Fibroblast of lung (primary cell): ENCODE measurements around the gene COX10. TPM values are rescaled to one million over a fixed set of nuclear protein-coding genes. Genes with fewer than 3 reads are reported as not detected.

Source experiments
- DNase-seq, 2 donors: peaks; one replicate each; pipeline versions ENCODE4 v3.0.0 to v3.0.0-alpha.2; 2010; ENCODE audit warnings: low read depth in 2 of 2
- H2AFZ ChIP-seq: 2 replicates; pipeline ENCODE4 v1.5.1; 2012; ENCODE audit warnings: low read length, control low read depth, inconsistent platforms
- H3K27ac ChIP-seq: 2 replicates; pipeline ENCODE4 v1.5.1; 2011; ENCODE audit warnings: low read length, control low read depth; ENCODE audit not compliant: insufficient read depth
- H3K27me3 ChIP-seq: 2 replicates; pipeline ENCODE4 v1.5.1; 2011; ENCODE audit warnings: mild to moderate bottlenecking, low read length; ENCODE audit not compliant: control insufficient read depth, insufficient read depth
- H3K36me3 ChIP-seq: 2 replicates; pipeline ENCODE4 v1.5.1; 2011; ENCODE audit warnings: low read length; ENCODE audit not compliant: control insufficient read depth, insufficient read depth
- H3K4me1 ChIP-seq: 2 replicates; pipeline ENCODE4 v1.5.1; 2011; ENCODE audit warnings: low read length; ENCODE audit not compliant: control insufficient read depth, insufficient read depth; ENCODE audit errors: extremely low read depth
- H3K4me2 ChIP-seq: 2 replicates; pipeline ENCODE4 v1.5.1; 2011; ENCODE audit warnings: low read length, control low read depth; ENCODE audit not compliant: insufficient read depth; ENCODE audit errors: extremely low read depth
- H3K4me3 ChIP-seq, 4 experiments: fragments of 200-600 bp in 1 of 4; sonication (generic) in 1 of 4; replicated peaks in 1 of 4; 2 replicates each; pipeline ENCODE4 v1.5.1; 2011 to 2016; ENCODE audit warnings: low read length in 4 of 4, low read depth in 3 of 4, mild to moderate bottlenecking in 3 of 4, control low read depth in 2 of 4, inconsistent platforms in 1 of 4, mixed read lengths in 1 of 4; ENCODE audit not compliant: insufficient read depth in 1 of 4; ENCODE audit errors: control extremely low read depth in 1 of 4
- H3K79me2 ChIP-seq: 2 replicates; pipeline ENCODE4 v1.5.1; 2012; ENCODE audit warnings: mild to moderate bottlenecking, low read length, inconsistent platforms; ENCODE audit not compliant: control insufficient read depth, insufficient read depth
- H3K9ac ChIP-seq: 2 replicates; pipeline ENCODE4 v1.5.1; 2011; ENCODE audit warnings: mild to moderate bottlenecking, low read length, control low read depth; ENCODE audit not compliant: insufficient read depth
- H3K9me3 ChIP-seq: 2 replicates; pipeline ENCODE4 v1.5.1; 2012; ENCODE audit warnings: low read depth, low read length; ENCODE audit not compliant: control insufficient read depth, insufficient read depth
- H4K20me1 ChIP-seq: 2 replicates; pipeline ENCODE4 v1.5.1; 2011; ENCODE audit warnings: low read length; ENCODE audit not compliant: control insufficient read depth, insufficient read depth; ENCODE audit errors: extremely low read depth
- EZH2 ChIP-seq: IDR thresholded peaks from 2 replicates; pipeline ENCODE4 v1.5.1; 2012; ENCODE audit warnings: low read length, control low read depth, mild to moderate bottlenecking; ENCODE audit errors: missing control alignments
- polyA plus RNA-seq, 2 donors: library from polyadenylated mRNA; depleted of rRNA in 1 of 2; stranded (reverse) in 1 of 2; unstranded in 1 of 2; fragments of >200 nt; gene quantifications; 2 replicates each; pipeline ENCODE4 v1.2.1, GENCODE V29; 2011 to 2012; ENCODE audit warnings: missing spikeins in 1 of 2
- total RNA-seq: library from RNA; depleted of rRNA; stranded (reverse); fragments of >200 nt; gene quantifications from 2 replicates; pipeline ENCODE4 v1.2.1, GENCODE V29; 2014
- TF ChIP-seq, protein P1 (sequence below), 2 donors: IDR thresholded peaks in 1 of 2; conservative IDR thresholded peaks in 1 of 2; 1 replicate in 1 of 2; 2 replicates in 1 of 2; pipeline ENCODE4 v1.5.1; 2011 to 2012; ENCODE audit warnings: low read length in 2 of 2, control low read depth in 1 of 2, inconsistent platforms in 1 of 2, low read depth in 1 of 2, mild to moderate bottlenecking in 1 of 2

Gene COX10
- total and polyA plus RNA-seq, 2 donors (not counting 1 experiment from before 2014, with no cell fraction given): 10.6 to 12.5 TPM

DNA sequence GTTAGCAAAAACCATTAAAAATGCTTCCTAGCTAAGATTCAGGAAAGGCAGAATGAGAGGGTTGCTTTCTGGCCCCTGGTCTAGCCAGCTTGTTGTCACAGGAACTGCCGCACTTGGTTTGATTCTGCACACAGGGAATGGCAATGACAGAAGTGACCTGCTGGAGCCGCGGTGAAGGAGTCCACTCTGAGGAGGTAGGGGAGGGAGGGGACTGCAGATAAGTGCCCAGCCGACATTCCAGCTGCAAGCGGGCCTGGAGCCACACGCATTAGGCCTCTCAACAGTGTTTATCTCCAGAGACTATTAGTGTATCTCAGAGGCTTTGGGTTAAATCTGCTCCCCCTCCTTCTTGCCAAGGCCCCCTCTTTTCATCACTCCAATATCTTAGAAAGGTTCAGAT is 128.7 kb downstream of the COX10 start:
- no peak for TF ChIP-seq EZH2
- TF ChIP-seq, protein P1, sequence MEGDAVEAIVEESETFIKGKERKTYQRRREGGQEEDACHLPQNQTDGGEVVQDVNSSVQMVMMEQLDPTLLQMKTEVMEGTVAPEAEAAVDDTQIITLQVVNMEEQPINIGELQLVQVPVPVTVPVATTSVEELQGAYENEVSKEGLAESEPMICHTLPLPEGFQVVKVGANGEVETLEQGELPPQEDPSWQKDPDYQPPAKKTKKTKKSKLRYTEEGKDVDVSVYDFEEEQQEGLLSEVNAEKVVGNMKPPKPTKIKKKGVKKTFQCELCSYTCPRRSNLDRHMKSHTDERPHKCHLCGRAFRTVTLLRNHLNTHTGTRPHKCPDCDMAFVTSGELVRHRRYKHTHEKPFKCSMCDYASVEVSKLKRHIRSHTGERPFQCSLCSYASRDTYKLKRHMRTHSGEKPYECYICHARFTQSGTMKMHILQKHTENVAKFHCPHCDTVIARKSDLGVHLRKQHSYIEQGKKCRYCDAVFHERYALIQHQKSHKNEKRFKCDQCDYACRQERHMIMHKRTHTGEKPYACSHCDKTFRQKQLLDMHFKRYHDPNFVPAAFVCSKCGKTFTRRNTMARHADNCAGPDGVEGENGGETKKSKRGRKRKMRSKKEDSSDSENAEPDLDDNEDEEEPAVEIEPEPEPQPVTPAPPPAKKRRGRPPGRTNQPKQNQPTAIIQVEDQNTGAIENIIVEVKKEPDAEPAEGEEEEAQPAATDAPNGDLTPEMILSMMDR (conservative IDR thresholded peaks at IDR 0.05 in 1 of 2, IDR thresholded peaks at IDR 0.05 in 1 of 2; ENCODE audit: low read depth in 1 of 2, low read length in 2 of 2): no peak

DNA sequence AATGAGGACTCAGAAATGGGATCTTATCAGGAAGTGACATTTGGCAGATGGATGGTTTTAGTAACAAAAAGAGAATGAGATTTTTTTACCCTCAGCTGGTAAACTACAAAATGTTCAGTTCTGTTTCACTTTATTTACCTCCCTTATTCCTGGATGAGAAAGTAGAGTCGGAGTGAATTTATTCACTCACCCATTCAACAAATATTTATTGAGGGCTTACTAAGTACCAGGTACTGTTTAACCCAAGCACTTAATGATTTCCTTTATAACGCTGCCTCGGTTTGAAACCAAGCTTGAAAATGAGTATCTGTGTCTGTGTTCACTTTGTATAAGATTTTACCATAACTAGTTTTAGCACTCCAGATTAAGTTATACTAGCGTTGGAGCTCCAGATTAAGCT is 129.3 kb downstream of the COX10 start:
- DNase-seq: no peak
- H3K4me1 ChIP-seq: no peaks in the 10 kb centered on the region
- no peaks in the 10 kb centered on the region for H3K9me3 ChIP-seq
- H4K20me1 ChIP-seq: no peaks in the 10 kb centered on the region
- no peak overlapping the region for H3K9ac ChIP-seq
- TF ChIP-seq, protein P1 (conservative IDR thresholded peaks at IDR 0.05 in 1 of 2, IDR thresholded peaks at IDR 0.05 in 1 of 2; ENCODE audit: low read depth in 1 of 2, low read length in 2 of 2): no peak
- no peak for TF ChIP-seq EZH2
- no peaks in the 10 kb centered on the region for H3K79me2 ChIP-seq
- no peaks in the 10 kb centered on the region for H3K27me3 ChIP-seq
- H3K36me3 ChIP-seq: no peaks in the 10 kb centered on the region
- H3K27ac ChIP-seq: no peak overlapping the region
- H2AFZ ChIP-seq: no peak overlapping the region
- H3K4me2 ChIP-seq: no peak overlapping the region
- H3K4me3 ChIP-seq: no peak overlapping the region

More for the DNA sequence above, 128.7 kb downstream of the COX10 start:
- no peaks in the 10 kb centered on the region for H3K9me3 ChIP-seq
- H3K4me1 ChIP-seq: no peaks in the 10 kb centered on the region
- H3K9ac ChIP-seq: no peak overlapping the region
- H3K27me3 ChIP-seq: no peaks in the 10 kb centered on the region
- no peak overlapping the region for H2AFZ ChIP-seq
- no peak overlapping the region for H3K4me3 ChIP-seq
- H3K27ac ChIP-seq: no peak overlapping the region
- no peaks in the 10 kb centered on the region for H3K79me2 ChIP-seq
- DNase-seq: no peak
- no peak overlapping the region for H3K4me2 ChIP-seq
- H4K20me1 ChIP-seq: no peaks in the 10 kb centered on the region
- no peaks in the 10 kb centered on the region for H3K36me3 ChIP-seq

DNA sequence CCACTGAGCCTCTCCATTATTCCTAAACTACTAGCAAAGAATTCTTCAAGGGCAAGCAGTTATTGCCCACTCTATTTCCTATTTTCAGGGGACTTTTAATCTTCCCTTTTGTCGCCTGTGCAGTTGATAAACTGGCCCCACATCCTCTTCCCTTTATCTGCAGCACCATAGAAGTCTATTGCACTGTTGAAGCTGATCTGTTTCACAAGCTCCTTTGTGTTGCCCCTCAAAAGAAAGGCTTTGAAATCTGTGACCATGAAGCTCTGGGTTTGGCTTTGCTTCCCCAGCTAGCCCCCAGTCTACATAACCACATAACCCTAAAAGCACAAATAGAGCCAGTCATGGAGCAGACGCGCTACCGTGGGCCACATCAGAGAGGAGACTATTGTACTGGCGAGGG is 130.3 kb downstream of the COX10 start:
- Histone ChIP-seq H3K9me3 (no peaks in the 10 kb centered on the region), H3K9ac (no peak overlapping the region), H3K36me3 (no peaks in the 10 kb centered on the region), H4K20me1 (no peaks in the 10 kb centered on the region), H3K79me2 (no peaks in the 10 kb centered on the region), H2AFZ (no peak overlapping the region), H3K27me3 (no peaks in the 10 kb centered on the region), H3K4me1 (no peaks in the 10 kb centered on the region), H3K4me2 (no peak overlapping the region), H3K27ac (no peak overlapping the region), H3K4me3 (no peak overlapping the region)
- TF ChIP-seq, protein P1 (conservative IDR thresholded peaks at IDR 0.05 in 1 of 2, IDR thresholded peaks at IDR 0.05 in 1 of 2; ENCODE audit: low read depth in 1 of 2, low read length in 2 of 2): no peak
- TF ChIP-seq EZH2: no peak
- DNase-seq: no peak
